Cerebellar cortex (tissue), 1 donor: ENCODE data around the gene SLC16A2.
A peak's percentile ranks its signal among the peaks of the same experiment; 100 is the strongest.

Source experiments
- DNase-seq: peaks from one replicate; pipeline ENCODE4 v3.0.0-alpha.2; 2015; ENCODE audit warnings: low spot score

SLC16A2 gene

DNA sequence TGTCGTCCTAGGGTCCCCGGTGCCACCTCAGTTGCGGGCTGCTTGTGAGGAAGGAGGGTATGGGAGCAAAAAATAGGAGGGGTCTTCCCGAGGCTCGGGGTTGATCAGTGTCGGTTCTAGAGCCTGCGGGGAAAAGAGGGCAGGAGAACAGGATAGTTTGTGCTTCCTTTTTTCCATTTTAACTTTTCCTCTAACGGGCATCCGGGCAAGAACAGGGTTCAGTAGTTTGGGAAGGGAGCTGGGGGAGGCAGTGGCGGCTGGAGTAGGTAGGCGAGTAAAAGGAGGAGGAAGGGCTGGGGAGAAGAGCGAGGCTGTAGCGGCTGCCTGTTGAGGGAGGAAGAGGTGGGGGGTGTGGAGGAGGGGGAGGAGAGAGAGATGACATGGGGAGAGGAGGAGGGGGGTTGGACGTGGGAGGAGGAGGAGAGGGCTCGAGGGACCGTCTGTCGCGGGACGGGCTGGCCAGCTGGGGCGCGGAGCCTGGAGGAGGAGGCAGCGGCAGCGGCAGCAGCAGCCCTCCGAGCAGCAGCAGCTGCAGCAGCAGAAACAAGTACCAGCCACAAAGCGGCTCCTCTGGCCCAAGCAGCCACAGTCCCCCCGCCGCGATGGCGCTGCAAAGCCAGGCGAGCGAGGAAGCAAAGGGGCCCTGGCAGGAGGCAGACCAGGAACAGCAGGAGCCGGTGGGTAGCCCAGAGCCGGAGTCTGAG lies at the start of gene SLC16A2:
Gene SLC16A2 (plus strand): TSS at position 458 of the 704 bp plus-strand sequence. CDS start 145 bp downstream, at position 603.
- peak; percentile 78 for DNase-seq

DNA sequence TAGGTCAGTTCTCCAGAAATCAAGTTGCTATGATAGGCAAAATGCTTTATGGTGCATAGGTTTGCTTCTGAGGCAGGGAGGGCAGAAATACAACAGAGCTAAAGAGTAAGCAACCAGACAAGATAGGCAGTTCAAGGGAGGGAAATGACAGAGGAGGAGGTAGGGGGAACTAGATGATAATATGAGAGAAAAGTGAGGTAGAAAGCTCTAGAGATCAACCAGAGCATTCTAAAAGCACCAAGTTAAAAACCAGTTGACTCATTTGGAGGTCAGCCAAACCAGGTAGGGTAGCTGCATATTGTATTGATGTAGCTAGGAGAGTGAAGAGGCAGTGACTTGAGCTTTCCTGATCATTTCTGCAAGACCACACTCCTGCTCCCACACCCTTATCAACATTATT lies 49.0 kb upstream of the SLC16A2 start:
- DNase-seq = no peak

DNA sequence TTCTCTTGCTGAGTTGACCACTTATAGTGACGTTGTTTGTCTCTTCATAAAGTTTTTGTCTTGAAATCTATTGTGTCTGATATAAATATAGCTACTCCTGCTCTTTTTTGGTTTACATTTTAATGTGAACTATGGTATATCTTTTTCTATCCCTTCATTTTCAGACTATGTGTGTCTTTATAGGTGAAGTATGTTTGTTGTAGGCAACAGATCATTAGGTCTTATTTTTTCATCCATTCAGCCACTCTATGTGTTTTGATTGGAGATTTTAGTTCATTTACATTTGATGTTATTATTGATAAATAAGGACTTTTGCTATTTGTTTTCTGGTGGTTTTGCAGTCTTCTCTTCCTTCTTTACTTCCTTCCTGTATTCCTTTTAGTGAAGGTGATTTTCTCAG lies 44.0 kb upstream of the SLC16A2 start:
- DNase-seq = no peak

DNA sequence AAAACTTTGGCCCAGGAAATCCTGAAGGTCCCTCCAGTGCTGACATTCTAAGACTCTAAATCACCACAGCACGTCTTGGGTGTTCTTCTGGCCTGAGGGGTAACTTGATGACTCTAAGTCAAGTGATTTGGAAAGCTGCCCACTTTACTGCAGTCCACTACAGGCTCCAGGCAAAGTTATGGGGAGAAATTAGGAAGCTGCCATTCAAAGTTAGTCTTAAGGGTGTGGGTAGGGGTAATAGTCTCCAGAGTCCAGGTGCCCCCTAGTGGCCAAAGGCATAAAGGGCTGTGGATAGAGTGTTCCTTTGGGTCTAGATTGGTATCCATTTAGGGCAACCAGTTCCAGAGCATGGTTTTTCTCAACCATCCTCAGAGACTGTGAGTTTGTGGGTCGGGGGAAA lies 38.7 kb upstream of the SLC16A2 start:
- peak; percentile 58 for DNase-seq

DNA sequence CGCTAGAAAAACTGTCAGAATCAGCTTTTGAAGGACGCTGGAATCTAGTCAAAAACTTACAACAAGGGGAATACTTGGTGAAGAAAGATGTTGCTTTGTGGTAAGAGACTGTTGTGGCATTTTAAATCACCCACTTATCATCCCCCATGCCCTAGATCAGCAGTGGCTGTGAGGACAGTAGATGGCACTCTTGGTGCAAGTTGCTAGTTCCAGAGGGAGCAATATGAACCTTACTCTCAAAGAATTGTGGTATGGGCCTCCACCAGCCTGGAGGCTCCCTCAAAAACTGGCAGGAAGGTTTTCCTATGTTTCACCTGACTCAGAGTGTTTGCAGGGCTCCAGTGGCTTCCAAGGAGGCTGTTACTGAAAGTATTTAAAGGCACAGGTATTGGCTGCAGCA lies 37.7 kb upstream of the SLC16A2 start:
- peak; percentile 53 for DNase-seq

- DNase-seq = no peak
Measured at GRCh38 chrX:74389016-74389722, 32.1 kb upstream of the SLC16A2 start.

DNA sequence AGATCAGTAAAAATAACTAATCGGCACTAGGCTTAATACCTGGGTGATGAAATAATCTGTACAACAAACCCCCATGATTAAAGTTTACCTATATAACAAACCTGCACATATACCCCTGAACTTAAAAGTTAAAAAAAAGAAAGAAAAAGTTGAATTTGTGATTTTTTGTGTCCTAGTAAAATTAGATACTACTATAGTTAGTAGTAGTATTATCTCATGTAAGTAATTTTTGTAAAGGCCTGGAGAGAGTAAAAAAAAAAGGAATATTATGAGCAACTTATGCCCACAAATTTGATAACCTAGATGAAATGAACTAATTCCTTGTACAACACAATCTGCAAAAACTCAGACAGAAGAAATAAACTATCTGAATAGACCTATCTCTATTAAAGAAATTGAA lies 25.7 kb upstream of the SLC16A2 start:
- DNase-seq = no peak

DNA sequence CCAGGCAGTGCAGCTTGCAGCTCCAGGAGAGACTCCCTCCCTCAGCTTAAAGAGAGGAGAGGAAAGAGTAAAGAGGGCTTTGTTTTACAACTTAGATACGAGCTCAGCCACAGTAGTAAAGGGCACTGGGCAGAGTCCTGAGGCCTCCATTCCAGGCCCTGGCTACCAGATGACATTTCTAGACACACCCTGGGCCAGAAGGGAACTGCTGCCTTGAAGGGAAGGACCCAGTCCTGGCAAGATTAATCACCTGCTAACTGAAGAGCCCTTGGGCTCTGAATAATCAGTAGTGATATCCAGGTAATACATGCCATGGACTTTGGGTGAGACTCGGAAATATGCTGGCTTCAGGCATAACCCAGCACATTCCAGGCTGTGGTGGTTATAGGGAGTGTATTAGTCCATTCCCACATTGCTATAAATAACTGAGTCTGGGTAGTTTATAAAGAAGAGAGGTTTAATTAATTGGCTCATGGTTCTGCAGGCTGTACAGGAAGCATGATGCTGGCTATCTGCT lies 15.3 kb upstream of the SLC16A2 start:
- no peak for DNase-seq

DNA sequence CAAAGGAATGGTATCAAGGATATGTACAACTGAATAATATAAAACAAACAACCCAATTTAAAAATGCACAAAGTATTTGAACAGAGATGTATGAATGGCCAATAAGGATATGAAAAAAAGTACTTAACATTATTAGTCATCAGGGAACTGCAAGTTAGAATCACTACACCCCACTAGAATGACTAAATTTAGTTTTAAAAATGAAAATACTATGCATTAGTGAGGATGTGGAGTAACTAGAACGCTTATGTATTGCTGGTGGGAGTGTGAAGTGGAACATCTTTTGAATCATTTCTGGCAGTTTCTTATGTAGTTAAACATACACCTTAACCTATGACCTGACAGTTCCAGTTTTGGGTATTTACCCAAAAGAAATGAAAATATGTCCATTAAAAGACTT lies 13.0 kb upstream of the SLC16A2 start:
- no peak for DNase-seq

DNA sequence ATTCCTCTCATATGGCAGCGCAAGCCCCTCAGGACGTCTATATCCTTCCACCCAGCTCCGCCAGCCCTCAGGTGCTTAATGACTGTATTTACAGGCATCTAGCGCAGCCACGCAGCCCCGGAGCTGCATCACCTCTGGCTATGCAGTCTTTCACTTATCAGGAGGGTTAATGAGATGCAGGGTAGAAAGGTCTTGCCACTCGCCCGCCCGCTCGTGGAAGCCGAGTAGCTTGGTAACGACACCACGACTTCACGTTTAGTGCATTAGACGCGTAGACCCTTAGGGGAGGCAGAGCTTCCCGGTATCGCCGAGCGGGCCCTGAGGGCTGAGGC lies 1.5 kb upstream of the SLC16A2 start:
- no peak for DNase-seq

DNA sequence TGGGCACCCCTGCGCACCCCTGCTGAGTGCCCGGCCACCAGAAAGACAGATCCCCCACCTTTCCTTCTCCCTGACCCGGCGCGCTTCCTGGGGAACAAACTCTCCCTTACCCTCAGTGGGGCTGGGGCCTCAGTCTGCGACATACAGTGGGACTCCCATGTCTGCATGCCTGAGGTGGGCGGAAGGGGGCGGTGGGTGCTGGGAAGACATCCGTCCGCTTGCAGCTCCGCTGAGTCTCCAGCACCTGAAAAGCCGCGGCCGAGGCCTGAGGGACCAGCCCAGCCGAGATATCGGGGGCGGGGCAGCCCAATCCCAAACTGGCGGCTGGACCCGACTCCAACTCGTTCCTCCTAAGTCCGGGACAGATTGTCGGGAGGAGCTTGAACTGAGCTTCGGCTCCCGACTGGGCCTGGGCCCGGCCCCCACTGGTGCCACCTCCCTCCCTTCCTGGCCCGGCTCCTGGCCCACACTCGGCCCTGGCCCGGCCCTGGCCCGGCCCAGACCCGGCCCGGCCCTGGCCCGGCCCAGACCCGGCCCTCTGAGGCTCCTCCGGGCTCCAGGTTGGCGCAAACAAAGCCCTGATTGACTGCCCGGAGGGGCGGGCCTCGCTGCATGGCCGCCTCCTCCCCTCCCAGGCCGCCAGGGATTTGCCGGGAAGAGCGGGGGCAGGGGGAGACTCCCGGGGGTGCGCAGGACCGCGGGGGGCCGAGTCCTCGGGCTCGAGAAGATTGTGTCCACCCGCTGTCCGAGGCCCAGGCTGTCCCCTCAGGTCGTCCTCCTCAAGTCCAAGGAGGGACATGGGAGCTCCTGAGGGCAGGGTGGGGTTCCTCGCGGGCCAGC lies 877 bp upstream of the SLC16A2 start:
- DNase-seq = peak; percentile 74

- no peak for DNase-seq
Measured at GRCh38 chrX:74421740-74422352, 553 bp downstream of the SLC16A2 start.

GRCh38 chrX:74422576-74423288 lies 1.4 kb downstream of the SLC16A2 start:
- DNase-seq = peak; percentile 68

DNA sequence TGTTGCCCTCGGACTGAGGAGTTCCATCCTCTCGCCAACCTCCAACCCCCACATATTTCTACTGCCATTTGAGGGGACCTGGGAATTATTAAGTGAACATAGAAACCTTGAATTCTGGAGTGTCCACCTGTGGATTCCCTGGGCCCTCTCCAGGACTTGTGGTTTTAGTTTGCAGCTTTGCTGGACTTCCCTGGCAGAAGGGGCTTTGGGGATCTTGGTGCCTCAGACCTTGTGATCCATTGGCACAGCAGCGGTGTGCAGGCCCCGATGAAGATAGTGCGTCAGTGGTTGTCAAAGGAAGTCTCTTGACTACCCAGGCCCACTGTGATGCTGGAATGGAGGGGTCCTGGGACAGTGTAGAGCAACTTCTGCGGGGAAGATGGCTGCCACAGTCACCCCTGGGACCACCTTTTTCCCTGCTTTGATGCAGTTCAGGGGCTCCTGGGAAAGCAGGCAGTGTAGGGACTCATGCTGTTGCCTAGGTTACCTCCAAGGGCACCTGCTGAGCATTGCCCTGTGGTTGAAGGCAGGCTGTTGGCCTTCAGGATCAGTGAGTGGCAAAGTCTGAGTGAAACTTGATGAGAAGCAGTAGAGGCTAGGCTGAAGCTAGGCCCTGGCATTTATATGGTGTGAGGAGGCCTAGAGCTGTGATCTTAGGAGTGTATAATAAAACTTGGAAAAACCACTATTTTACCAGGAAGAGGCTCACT lies 2.2 kb downstream of the SLC16A2 start:
- DNase-seq = no peak

GRCh38 chrX:74426071-74426470 lies 4.8 kb downstream of the SLC16A2 start:
- no peak for DNase-seq

GRCh38 chrX:74426615-74427014 lies 5.3 kb downstream of the SLC16A2 start:
- no peak for DNase-seq

DNA sequence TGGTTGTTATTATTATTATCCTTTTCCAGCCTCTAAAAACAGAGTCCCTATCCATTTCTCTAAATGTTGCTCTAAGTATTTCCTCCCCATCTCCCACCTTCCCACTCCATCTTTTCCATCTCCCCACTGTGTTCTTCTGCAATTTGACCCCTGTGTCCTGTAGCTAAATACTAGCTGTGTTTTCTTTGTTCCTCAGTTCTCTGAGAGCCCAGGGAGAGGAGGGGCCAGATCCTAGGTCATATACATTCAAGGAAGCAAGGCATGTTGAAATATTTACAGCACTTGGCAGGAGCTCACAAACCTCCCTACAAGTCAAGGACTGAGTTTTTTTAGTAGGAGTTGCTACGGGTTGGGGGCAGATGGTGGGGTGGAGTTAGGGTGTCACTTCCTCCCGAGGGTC lies 10.5 kb downstream of the SLC16A2 start:
- no peak for DNase-seq

- DNase-seq = peak; percentile 44
Measured at GRCh38 chrX:74434336-74434735, 13.0 kb downstream of the SLC16A2 start.

- no peak for DNase-seq
Measured at GRCh38 chrX:74437530-74437929, 16.2 kb downstream of the SLC16A2 start.

DNA sequence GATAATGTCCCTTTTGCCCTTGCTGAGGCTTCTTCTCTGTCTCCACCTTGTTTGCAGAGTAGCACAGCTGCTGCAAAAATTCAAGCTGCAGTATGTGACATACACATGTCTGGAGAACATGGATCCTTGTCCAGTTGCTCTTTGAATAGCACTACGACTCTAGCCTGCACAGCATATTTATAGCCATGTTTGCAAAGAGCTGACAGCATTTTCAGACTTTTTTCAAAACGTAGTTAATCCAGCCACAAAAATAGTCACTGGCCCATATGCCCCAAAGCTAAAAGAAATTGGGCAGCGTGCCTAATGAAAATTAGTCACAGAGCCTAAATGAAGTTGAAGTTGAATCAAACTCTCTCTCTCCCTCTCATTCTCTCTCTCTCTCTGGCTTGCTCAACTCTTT lies 17.5 kb downstream of the SLC16A2 start:
- DNase-seq = no peak

DNA sequence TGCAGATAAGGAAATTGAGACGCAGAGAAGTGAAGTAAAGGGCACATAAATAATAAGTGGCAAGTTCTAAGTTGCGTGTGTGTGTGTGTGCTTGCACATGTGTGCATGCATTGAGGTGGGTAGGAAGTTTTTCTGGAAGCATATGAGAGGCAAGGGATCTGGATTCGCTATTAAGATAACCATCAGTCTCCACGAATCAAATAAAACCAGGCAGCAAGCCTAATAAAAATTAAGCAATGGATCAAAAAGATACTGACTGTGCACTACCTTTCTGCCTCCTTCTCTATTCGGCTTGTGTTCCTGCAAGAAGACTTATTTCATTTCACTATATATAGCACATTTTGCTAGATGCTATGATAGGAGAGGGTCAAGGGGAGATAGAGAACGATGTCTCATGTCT lies 23.8 kb downstream of the SLC16A2 start:
- no peak for DNase-seq
